Hindlimb muscle (tissue), 1 donor: ENCODE results near the gene U2AF1L4. TPM values are rescaled to one million over a fixed set of nuclear protein-coding genes. Genes with fewer than 3 reads are reported as not detected.
"Not testable (repeated sequence)": the region's sequence is repeated elsewhere in the genome, so short reads cannot be mapped to it uniquely, and the experiment has no call there.

ENCODE experiments used
- DNase-seq: peaks from one replicate; pipeline ENCODE4 v3.0.0-alpha.2; 2013
- polyA plus RNA-seq: library from polyadenylated mRNA; unstranded; fragments of 120-200 nt; gene quantifications from one replicate; pipeline ENCODE4 v1.2.1, GENCODE V29; 2013; ENCODE audit not compliant: insufficient read length

The U2AF1L4 gene
- polyA plus RNA-seq, 1 donor = 18.2 TPM

DNA sequence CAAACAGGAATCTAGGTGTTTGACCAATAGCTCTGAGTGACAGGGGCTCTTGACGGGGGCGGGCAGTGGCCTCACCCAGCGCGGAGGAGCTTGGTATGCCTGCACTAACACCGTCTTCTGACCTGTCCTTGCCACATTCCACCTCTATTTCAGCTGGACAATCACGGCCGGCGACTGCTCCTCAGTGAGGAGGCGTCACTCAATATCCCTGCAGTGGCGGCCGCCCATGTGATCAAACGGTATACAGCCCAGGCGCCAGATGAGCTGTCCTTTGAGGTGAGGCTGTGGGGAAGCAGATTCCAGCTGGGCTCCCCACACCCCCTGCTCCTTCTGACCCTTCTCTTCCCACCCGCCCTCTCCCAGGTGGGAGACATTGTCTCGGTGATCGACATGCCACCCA, 34.8 kb upstream of the U2AF1L4 start:
- no peak for DNase-seq

DNA sequence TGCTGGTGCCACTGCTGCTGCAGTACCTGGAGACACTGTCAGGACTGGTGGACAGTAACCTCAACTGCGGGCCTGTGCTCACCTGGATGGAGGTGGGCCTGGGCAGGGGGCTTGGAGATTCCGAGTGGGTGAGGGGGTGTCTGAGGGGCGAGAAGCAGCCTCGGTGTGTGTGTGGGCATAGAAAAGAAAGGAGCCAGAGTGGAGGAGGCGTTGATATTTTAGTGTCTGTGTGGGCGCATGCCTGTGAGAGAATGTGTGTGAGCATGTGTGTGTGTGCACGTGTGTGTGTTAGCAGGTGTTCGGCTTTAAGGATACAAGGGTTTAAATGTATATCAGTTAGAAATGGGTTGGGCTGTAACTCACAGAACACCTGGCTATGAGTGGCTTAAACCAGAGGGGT, 33.8 kb upstream of the U2AF1L4 start:
- DNase-seq = no peak

DNA sequence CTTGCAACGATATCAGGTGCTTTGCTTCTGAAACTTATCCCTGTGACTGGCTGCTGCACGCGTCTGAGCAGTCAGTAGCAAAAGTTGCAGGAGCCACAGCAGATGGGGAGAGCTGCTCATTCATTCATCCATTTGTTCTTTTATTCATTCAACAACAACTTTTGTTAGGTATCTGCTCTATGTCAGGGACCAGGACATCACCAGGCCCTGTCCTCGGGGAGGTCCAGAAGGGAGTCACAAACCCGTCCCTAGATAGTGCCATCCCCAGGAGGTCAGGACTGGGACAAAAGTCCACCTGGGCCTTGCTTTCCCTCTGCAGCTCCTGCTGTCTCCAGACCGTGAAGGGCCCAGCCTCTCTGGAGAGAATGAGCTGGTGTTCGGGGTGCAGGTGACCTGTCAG, 32.7 kb upstream of the U2AF1L4 start:
- no peak for DNase-seq

DNA sequence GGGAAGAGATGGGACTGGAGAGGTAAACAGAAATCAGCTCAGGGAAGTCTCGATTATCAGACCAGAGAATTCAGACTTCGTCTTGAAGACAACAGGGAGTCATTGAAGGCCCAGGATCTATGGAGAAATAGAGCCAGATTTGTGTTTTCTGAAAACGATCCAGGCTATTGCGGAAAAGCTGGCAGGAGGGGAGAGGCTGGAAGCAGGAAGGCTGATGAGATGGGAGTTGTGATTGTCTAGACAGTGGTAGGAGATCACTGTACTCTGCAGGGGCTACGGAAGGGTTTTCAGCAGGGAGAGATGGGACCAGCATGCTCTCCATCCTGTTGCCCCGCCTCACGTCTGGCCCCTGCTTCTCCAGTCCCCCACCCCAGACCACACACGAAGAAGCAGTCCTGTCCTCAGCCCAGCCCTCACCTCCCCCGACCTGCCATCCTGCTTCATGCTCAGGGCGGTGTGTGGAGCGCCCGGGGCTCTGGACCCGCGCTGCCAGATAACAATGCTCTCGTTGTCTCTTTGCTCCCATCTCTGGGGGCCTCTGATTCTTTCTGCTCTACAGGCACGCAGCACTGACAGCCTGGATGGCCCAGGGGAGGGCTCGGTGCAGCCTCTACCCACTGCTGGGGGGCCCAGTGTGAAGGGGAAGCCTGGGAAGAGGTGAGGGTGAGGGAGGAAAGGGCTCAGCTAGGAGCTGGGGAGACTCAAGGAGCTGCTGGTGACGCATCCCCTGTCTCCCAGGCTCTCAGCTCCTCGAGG, 32.0 kb upstream of the U2AF1L4 start:
- DNase-seq = no peak

DNA sequence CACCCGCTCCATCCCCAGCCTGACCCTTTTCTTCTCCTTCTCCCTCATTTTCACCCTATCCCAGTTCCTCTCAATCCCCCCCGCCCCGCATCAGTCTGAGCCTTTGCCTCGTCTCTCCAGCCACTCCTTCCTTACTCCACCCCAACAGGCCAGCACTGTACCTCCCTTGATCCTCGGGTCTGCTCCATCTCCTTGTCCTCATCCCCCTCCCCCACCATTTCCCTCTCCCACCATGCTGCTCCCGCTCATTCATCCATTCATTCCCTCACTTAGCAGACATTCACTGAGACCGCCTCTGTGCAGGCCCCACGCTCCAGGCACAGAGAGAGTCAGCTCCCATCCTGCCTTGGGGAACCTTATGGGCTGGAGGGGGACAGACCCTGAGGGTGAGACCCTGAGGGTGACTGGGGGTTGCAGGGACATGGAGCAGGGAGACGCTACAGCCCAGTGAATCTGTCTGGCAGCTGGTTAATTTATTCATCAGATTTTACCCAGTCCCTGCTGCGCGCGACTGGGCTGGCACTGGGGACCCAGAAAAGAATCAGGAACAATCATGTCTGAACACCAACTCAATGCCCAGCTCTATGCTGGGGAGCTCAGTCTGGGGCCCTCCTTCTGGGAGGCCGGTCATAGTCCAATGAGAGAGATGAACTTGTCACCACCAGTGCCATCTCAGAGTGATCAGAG, 31.0 kb upstream of the U2AF1L4 start:
- DNase-seq = no peak

DNA sequence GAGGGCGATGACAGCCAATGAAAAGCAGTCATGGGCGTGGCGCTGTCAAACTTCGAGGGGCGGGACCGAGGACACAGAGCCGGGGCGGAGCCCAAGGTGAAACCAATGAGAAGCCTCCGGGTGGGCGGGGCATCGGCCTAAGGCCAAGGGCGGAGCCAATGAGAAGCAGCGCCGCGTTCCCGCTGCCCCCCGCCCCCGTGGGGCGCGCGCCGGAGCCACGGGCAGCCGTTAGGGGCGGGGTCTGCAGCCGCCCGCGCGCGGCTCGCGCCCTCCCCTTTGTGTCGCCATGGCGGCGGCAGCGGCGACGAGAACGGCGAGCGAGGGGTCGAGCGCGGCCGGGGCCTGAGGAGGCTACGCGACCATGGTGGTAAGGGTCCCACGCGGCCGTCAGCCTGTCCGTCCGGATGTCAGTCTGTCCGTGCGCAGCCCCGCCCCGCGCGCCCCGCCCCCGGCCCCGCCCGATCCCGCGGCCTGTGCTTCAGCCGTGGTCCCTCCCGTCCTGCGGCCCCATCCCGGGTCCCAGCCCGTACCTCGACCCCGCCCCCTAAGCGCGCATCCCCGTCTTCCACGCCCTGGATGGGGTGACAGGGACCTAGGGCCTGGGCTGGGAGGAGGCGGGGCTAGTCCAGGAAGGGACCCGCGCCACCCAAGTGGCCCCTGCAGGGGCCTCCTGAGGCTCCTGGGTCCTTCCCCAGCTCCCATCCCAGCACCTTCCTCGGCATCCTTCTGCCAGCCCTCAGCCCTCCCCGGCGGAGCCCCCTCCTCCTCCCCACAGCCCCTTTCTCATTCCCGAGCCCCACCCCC, 30.3 kb upstream of the U2AF1L4 start, which contains the start of gene ARHGAP33:
ARHGAP33 (plus strand) TSS at position 267 of the 804 bp plus-strand sequence; CDS start at position 362, 95 bp downstream.
- DNase-seq = peak; percentile 99

DNA sequence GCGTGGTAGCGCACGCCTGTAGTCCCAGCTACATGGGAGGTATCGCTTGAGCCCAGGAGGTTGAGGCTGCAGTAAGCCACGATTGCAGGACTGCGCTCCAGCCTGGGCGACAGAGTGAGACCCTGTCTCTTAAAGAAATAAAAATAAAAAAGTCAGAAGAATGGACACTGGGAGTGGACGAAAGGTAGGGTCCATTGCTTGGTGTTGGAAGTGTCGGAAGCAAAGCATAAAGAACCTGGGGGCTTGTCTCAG, 29.8 kb upstream of the U2AF1L4 start:
- DNase-seq = no peak

DNA sequence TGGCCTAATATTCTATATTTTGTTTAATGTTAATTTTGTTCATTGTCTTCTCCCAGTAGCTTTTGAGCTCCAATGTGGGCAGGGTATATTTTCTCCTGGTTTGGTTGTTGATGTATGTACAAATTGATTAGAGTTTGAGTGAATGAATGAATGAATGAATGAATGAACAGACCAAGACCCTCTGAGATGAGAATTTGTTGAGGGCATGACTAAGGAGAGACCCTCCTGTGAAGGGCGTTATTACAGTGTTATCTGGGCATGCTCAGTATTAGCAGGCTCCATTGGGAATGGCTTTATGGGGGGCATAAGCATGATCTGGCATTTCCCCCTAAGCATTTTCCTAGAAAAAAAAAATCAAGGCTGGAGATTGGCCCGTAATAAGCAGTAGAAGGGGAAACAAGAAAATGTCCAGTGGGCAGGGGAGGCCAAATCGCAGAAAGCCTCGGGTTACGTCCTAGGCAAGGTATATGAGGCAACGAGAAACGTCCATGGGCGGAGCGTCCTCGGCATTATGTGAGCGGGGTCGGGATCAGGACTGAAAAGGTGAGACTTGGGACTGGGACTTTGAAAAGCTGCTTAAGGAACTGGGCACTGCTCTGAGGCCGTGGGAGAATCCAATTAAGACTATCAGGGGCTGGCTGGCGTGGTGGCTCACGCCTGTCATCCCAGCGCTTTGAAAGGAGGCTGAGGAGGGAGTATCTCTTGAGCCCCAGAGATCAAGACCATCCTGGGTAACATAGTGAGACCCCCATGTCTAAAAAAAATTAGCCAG, 29.2 kb upstream of the U2AF1L4 start:
- no peak for DNase-seq

DNA sequence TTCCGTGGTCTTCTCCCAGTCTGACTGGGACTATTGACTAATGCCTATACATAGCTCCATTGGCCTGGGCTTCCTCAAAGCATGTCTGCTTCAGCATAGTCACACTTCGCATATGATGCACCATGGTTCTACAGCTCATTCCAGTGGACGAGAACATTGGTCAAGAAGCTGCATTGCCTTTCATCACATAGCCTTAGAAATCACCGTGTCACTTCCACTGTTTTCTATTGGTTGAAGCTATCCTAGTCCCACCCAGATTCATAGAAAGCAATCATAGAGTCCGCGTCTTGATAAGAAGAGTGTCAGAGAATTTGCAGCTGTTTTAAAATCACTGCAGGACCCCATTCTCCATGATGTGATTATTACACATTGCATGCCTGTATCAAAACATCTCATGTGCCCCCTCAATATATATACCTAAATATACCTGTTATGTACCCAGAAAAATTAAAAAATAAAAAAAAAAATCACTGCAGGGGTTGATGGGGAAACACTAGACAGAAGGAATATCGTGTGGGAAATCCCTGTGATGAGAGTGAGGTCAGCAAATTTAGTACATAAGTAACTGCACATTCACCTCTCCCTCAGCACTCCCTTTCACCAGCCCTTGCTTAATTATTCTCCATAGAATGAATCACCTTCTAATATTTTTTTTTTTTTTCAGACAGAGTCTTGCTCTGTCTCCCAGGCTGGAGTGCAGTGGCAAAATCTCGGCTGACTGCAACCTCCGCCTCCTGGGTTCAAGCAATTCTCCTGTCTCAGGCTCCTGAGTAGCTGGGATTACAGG, 28.0 kb upstream of the U2AF1L4 start:
- no peak for DNase-seq

DNA sequence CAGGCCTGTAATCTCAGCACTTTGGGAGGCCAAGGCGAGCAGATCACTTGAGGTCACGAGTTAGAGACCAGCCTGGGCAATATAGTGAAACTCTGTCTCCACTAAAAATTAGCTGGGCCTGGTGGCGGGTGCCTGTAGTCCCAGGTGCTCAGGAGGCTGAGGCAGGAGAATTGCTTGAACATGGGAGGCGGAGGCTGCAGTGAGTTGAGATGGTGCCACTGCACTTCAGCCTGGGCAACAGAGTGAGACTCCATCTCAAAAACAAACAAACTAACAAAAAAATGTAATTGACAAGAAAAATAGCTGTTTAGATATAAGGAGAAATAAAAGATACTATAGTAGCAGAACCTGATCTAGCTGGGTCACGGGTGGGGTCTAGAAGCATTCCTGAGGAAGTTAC, 27.1 kb upstream of the U2AF1L4 start:
- DNase-seq = not testable (repeated sequence)

DNA sequence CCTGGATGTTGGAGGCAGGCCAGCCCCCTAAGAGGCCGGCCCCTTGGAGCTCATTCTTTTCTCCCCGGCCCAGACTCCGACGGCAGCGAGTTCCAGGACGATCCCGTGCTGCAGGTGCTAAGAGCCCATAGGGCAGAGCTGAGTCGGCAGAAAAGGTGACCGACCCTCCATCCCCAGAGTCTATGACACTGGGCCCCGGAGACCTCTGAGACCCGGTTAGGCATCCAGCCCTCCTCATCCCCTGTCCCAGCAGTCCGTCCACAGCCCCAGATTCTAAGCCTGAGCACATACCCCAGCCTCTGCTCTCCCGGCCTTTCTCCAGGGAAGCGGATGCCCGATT, 22.8 kb upstream of the U2AF1L4 start:
- no peak for DNase-seq

DNA sequence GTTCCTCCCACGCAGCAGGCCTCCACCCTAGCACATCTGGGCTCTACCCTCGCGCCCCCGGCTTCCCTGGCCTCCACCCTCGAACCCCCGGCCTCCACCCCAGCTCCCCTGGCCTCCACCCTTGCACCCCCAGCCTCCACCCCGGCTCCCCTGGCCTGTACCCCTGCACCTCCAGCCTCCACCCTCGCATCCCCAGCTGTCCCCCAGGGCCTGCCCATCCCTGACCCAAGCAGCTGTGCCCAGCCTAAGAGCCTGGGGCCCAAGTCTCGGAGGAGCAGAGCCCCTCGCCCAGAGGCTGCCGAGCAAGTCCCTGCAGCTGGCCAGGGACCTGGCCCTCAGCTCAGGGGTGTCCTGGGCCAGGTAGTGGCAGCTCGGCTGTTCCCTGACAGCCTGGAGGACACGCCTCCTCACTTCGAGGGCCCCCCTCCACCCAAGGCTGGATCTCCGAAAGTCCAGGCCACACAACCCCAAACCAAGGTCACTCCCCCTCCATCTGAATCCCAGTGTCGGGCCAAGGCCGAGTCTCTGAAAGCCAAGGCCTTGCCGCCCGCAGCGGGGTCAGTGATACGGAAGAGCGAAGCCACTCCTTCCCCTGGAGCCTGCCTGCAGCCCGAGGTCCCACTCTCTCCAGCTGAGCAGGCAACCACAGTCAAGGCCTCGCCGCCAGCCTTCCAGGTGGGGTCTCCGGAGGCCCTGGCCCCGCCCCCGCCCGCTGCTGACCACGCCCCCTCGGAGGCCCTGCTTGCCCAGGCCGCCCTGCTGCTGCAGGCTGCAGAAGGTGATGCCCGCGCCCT, 22.3 kb upstream of the U2AF1L4 start:
- DNase-seq = no peak

DNA sequence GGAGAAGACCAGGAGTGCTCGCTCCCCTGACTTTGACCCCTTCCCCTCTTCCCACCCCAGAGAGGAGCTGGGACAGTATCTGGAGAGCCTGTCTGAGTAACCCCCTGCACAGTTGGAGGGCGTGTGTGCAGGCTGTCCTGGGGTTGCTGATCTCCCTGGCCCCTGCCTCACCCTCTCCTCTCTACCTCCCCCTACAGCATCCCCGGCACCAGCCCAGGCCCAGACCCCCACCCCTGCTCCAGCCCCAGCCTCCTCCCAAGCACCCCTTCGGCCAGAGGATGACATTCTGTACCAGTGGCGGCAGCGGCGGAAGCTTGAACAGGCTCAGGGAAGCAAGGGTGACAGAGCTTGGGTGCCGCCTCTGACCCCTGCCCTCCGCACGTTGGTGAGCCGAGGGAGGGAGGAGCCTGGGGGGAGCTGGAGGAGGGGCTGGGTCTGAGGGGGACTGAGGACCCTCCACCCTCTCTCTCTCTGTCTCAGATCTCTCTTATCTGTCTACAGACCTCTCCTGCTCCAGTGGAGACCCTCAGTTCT, 21.4 kb upstream of the U2AF1L4 start:
- DNase-seq = no peak

DNA sequence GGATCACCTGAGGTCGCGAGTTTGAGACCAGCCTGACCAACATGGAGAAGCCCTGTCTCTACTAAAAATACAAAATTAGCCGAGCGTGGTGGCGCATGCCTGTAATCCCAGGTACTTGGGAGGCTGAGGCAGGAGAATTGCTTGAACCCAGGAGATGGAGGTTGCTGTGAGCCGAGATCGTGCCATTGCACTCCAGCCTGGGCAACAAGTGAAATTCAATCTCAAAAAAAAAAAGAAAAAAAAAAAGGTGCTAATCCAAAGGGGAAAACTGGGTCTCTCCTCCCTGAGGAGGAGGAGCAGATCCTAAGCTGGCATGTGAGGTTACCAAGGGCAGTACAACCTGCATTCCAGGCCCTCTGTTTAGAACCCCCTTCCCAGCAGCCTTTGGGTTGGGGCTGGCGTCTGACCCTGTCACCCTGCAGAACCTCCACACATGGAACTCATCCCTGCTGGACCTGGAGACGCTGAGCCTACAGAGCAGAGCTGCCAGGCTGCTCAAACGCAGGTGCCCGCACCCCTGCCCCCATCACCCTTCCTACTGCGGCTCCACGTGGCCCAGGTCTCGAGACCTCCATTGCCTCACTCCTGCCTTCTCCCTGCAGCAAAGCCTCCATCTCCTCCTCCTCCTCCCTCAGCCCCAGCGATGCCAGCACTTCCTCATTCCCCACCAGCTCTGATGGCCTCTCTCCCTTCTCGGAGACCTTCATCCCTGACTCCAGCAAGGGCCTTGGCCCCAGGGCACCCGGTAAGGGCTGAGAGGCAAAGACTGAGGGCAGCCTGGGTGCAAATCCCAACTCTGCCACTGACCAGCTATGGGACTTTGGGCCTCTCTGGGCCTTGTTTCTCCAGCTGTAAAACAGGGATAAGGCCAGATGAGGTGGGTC, 19.5 kb upstream of the U2AF1L4 start:
- no peak for DNase-seq

DNA sequence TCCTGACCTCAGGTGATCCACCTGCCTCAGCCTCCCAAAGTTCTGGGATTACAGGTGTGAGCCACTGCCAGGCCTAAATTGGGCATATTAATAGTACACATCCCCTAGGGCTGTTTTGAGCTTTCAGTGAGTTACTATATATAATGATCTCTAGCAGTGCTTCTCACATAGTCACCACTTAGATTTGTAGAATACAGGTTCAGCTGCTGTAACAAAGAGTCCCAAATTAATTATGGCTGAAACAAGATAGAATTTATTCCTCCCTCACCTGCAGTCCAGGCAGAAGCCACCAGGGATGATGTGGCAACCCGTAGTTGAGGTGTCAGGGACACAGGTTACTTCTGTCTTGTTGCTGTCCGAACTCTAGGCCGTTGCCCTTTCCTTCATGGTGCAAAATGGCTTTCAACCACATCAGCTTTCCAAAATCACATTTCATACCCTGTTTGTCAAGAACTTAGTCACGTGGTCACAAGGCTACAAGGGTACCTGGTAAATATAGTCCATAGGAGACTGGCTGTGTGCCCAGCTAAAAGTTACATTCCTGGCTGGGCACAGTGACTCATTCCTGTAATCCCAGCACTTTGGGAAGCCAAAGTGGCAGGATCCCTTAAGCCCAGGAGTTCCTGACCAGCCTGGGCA, 15.6 kb upstream of the U2AF1L4 start:
- no peak for DNase-seq

DNA sequence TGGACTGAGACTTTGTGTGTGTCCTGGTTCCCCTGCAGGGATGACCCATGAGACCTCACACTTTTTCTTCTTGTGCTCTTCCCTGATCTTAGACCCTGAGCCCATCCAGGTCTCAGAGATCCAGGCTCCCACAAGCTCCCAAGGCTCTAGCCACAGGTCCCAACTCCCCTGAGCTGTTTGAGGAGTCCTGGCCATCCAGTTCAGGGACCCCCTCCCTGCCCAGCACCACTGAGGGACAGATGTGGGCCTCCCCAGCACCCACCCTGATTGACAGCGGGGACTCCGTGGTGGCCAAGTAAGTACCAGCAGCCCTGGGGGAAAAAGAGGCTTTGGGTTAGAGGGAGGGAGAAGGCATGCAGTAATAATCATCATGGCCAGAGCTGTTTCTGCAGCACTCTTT, 14.5 kb upstream of the U2AF1L4 start:
- DNase-seq = no peak

DNA sequence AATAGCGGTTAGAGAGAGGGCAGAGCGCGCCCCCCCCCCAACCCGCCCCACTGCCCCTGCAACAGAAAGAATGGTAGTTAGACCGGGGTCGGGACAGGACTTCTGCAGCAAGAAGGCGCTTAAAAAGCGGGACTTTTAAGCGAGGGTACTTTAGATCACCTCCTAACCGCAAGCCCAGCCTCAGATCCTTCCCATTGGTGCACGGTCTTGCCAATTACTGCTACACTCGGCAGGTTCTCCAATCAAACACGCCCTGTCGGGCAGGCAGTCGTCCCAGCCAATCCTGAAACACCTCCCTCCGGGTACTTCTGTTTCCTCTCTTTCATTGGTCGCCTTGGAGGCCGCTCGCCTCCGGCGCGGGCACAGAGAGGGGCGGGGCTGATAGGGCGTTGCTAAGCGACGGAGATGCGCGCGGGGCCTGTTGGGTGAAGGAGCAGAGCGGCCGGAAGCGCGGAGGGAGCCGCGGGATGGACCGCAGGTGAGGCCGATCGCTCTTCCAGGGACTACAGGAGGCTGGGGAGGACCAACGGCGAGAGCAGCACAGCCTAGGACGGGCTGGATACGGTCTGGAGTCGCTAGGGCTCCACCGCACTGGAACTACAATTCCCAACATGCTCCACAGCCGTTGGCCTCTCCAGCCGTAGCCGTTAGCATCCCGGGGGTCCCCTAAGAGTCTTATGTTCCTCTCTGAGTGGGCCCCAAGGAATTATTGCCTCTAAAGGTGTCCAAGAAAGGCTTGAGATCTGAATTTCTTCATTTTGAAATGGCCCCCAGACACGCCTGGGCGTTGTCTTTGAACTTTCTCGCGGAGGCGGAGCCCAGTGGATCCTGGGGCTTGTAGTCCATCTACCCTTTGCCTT, 12.8 kb upstream of the U2AF1L4 start, which contains the start of gene PROSER3:
PROSER3 (plus strand) TSS at position 428 of the 860 bp plus-strand sequence; CDS start at position 468, 40 bp downstream.
- DNase-seq = peak; percentile 98

DNA sequence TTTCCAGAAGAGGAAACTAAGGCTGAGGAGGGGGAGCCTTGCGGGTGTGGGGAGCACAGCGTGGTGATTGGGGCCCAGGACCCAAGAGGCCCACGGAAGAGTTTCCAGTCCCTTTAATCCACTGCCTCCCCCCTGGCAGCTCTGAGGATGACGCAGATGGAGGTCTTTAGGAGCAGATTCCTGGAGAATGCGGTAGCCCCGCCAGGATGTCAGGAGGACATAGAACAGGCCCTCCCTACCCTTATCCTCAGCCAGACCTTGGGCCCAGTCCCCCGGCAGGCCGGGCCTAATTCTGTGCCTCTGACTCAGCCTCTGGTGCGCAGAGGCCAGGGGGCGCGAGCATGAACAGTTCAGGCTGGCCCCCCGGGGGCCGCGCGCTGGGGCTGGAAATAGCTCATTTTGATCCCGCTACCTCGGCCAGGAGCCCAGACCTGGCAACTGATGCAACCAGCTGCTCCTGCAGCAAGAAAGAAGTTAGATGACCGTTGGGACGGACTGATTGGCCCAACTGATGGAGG, 12.1 kb upstream of the U2AF1L4 start:
- peak; percentile 95 for DNase-seq
